Tibial nerve (tissue), 4 donors: Measurements from ENCODE around the gene ARHGAP15.

Experiments used
- CTCF ChIP-seq, 5 experiments: fragments of 200-600 bp in 3 of 5; fragments of 450-650 bp in 2 of 5; sonication (generic) in 3 of 5; IDR thresholded peaks; one replicate each; pipeline ENCODE4 v1.5.1; 2016 to 2019; ENCODE audit warnings: antibody characterized with exemption in 5 of 5, mild to moderate bottlenecking in 3 of 5, moderate library complexity in 2 of 5
- EP300 ChIP-seq, 2 donors: sonication (generic); formaldehyde crosslinking; IDR thresholded peaks; one replicate each; pipeline ENCODE4 v1.6.1; 2017; ENCODE audit warnings: antibody characterized with exemption in 2 of 2, mild to moderate bottlenecking in 1 of 2
- POLR2A ChIP-seq, 2 donors: fragments of 450-650 bp; IDR thresholded peaks; one replicate each; pipeline ENCODE4 v1.6.1; 2017; ENCODE audit warnings: antibody characterized with exemption in 2 of 2, mild to moderate bottlenecking in 2 of 2, moderate library complexity in 2 of 2

GRCh38 chr2:143171817-143172216 lies 42.6 kb downstream of the ARHGAP15 start:
- TF ChIP-seq CTCF (IDR thresholded peaks at IDR 0.05) = peak in 1 of 5 experiments; percentile 17
- TF ChIP-seq POLR2A (IDR thresholded peaks at IDR 0.05) = no peak
- no peak for TF ChIP-seq EP300 (IDR thresholded peaks at IDR 0.05)
